ENCODE measurements around the gene MGMT.

Gene MGMT

GRCh38 chr10:129742742-129743550 is 275.9 kb downstream of the MGMT start:
- no peak overlapping the region for H3K27ac ChIP-seq
- TF ChIP-seq ZFX (IDR thresholded peaks at IDR 0.05; ENCODE audit: borderline replicate concordance) (no peak), CTCF (IDR thresholded peaks at IDR 0.05) (no peak)

GRCh38 chr10:129743738-129744133 is 276.7 kb downstream of the MGMT start:
- TF ChIP-seq CTCF (IDR thresholded peaks at IDR 0.05) (no peak), ZFX (IDR thresholded peaks at IDR 0.05; ENCODE audit: borderline replicate concordance) (no peak)
- H3K27ac ChIP-seq, result no peak overlapping the region

- no peak overlapping the region for H3K27ac ChIP-seq
- no peak for TF ChIP-seq CTCF (IDR thresholded peaks at IDR 0.05)
These were observed 277.4 kb downstream of the MGMT start for GRCh38 chr10:129744134-129745111.

- TF ChIP-seq CTCF (IDR thresholded peaks at IDR 0.05) (no peak), ZFX (IDR thresholded peaks at IDR 0.05; ENCODE audit: borderline replicate concordance) (no peak)
- no peak overlapping the region for H3K27ac ChIP-seq
These were observed 278.2 kb downstream of the MGMT start for GRCh38 chr10:129745186-129745750.

GRCh38 chr10:129754211-129755050 is 287.4 kb downstream of the MGMT start:
- TF ChIP-seq ZFX (IDR thresholded peaks at IDR 0.05; ENCODE audit: borderline replicate concordance), result no peak
- TF ChIP-seq CTCF (IDR thresholded peaks at IDR 0.05), result no peak
- no peak overlapping the region for H3K27ac ChIP-seq

GRCh38 chr10:129755158-129755591 is 288.1 kb downstream of the MGMT start:
- no peak for TF ChIP-seq CTCF (IDR thresholded peaks at IDR 0.05)
- no peak for TF ChIP-seq ZFX (IDR thresholded peaks at IDR 0.05; ENCODE audit: borderline replicate concordance)
- H3K27ac ChIP-seq, result no peak overlapping the region

Data from 22Rv1 (cell line).